ENCODE data around the gene PHC1. TPM values are rescaled to one million over a fixed set of nuclear protein-coding genes. Genes with fewer than 3 reads are reported as not detected.
A peak's percentile ranks its signal among the peaks of the same experiment; 100 is the strongest.

Gene PHC1
- total RNA-seq, 2 experiments from 2014 or later, result 20.3 to 21.6 TPM

DNA sequence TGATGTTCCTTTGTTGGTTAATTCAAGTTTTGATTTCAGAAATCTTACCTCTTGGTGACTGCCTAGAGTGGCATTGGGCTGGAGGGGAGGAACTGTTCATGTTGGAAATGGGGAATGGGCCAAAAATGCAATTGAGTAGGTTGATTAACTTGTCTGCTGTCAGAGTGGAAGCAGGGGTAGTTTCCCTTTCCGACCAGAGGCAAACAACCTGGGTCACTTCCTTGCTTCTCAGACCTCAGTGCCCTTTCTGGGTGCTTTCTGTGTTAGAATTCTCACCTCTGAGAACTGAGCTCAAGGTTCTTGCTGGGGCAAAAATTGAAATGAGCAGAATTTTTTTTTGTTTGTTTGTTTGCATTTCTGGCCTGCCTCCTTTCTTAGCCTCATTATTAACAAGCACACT is 37.4 kb downstream of the PHC1 start:
- H3K4me3 Mint-ChIP-seq, result peak overlapping the region; percentile 94
- H3K27ac Mint-ChIP-seq, result peak overlapping the region; percentile 90
- no peaks in the 10 kb centered on the region for H3K27me3 Mint-ChIP-seq
- POLR2A ChIA-PET, result interaction anchor here (0.9 to 3.9 kb wide), 8 partner anchors 13 to 717 kb away, joined by 3 to 30 read pairs (median 14); no protein-coding TSS in a partner anchor
- H3K4me1 Mint-ChIP-seq (ENCODE audit: low read depth), result peaks cover 55% of the 10 kb centered on the region
- DNase-seq (peak; percentile 68), ATAC-seq (no peak)
- TF ChIP-seq, protein P1, sequence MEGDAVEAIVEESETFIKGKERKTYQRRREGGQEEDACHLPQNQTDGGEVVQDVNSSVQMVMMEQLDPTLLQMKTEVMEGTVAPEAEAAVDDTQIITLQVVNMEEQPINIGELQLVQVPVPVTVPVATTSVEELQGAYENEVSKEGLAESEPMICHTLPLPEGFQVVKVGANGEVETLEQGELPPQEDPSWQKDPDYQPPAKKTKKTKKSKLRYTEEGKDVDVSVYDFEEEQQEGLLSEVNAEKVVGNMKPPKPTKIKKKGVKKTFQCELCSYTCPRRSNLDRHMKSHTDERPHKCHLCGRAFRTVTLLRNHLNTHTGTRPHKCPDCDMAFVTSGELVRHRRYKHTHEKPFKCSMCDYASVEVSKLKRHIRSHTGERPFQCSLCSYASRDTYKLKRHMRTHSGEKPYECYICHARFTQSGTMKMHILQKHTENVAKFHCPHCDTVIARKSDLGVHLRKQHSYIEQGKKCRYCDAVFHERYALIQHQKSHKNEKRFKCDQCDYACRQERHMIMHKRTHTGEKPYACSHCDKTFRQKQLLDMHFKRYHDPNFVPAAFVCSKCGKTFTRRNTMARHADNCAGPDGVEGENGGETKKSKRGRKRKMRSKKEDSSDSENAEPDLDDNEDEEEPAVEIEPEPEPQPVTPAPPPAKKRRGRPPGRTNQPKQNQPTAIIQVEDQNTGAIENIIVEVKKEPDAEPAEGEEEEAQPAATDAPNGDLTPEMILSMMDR (IDR thresholded peaks at IDR 0.05), result no peak
- CTCF ChIA-PET, result interaction anchor here (0.6 to 11.1 kb wide), 17 partner anchors 9 to 288 kb away, joined by 3 to 173 read pairs (median 6); no protein-coding TSS in a partner anchor
- peaks cover 20% of the 10 kb centered on the region for H3K9me3 Mint-ChIP-seq
- intact Hi-C loops (cut with micrococcal nuclease), result loop anchor here (5.0 kb wide), 1 partner anchor 46 kb away; no protein-coding TSS in a partner anchor
- H3K36me3 Mint-ChIP-seq (ENCODE audit: low read depth), result peaks cover 57% of the 10 kb centered on the region

DNA sequence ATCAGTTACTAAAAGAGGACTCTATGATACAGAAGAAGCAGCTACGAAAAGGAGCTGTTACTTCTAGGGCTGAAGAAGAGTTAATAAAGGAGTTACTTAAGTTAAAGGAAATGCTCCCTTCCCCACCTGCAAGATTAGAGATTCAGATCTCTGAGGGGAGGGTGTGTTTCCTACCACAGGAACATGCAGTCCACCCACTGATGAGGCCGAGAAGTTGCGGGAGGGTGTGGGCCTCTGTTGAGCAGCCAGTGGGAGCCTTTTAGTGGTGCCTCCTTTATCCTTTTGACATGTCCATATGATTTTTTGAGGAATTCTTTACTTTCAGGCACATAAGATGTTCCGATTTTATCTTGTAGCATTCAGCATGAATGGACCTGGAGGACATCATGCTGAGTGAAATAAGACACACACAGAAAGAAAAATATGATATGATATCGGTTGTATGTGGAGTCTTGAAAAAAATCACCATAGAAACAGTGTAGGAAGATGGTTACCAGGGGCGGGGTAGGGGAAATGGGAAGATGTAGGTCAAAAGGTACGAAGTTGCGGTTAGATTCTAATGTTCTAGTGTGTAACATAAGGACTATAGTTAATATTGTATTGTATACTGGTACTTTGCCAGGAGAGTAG is 39.6 kb downstream of the PHC1 start:
- peaks cover 53% of the 10 kb centered on the region for H3K36me3 Mint-ChIP-seq (ENCODE audit: low read depth)
- H3K4me3 Mint-ChIP-seq, result peak overlapping the region; percentile 44
- H3K9me3 Mint-ChIP-seq, result peaks cover 24% of the 10 kb centered on the region
- ChIA-PET CTCF (interaction anchor here (11.1 kb wide), 1 partner anchor 82 kb away, joined by 173 read pairs; no protein-coding TSS in a partner anchor), POLR2A (interaction anchor here (0.6 to 1.2 kb wide), 2 partner anchors 72 to 74 kb away, joined by 4 to 6 read pairs; no protein-coding TSS in a partner anchor)
- DNase-seq (peak; percentile 66), ATAC-seq (no peak)
- TF ChIP-seq, protein P1 (IDR thresholded peaks at IDR 0.05), result no peak
- H3K27ac Mint-ChIP-seq, result peak overlapping the region; percentile 86
- H3K4me1 Mint-ChIP-seq (ENCODE audit: low read depth), result peaks cover 56% of the 10 kb centered on the region
- intact Hi-C loops (cut with micrococcal nuclease), result loop anchor here (5.0 kb wide), 1 partner anchor 43 kb away; no protein-coding TSS in a partner anchor
- no peaks in the 10 kb centered on the region for H3K27me3 Mint-ChIP-seq

GRCh38 chr12:8956073-8956472 is 41.8 kb downstream of the PHC1 start:
- peaks cover 50% of the 10 kb centered on the region for H3K36me3 Mint-ChIP-seq (ENCODE audit: low read depth)
- DNase-seq (no peak), ATAC-seq (no peak)
- TF ChIP-seq, protein P1 (IDR thresholded peaks at IDR 0.05), result no peak
- peak overlapping the region; percentile 73 for H3K27ac Mint-ChIP-seq
- H3K9me3 Mint-ChIP-seq, result peaks cover 24% of the 10 kb centered on the region
- H3K4me3 Mint-ChIP-seq, result no peak overlapping the region
- H3K4me1 Mint-ChIP-seq (ENCODE audit: low read depth), result peaks cover 76% of the 10 kb centered on the region
- CTCF ChIA-PET, result no interaction called here
- POLR2A ChIA-PET, result interaction anchor here (0.9 kb wide), 1 partner anchor 71 kb away, joined by 3 read pairs; no protein-coding TSS in a partner anchor
- intact Hi-C loops (cut with micrococcal nuclease), result no loop called here
- no peaks in the 10 kb centered on the region for H3K27me3 Mint-ChIP-seq

DNA sequence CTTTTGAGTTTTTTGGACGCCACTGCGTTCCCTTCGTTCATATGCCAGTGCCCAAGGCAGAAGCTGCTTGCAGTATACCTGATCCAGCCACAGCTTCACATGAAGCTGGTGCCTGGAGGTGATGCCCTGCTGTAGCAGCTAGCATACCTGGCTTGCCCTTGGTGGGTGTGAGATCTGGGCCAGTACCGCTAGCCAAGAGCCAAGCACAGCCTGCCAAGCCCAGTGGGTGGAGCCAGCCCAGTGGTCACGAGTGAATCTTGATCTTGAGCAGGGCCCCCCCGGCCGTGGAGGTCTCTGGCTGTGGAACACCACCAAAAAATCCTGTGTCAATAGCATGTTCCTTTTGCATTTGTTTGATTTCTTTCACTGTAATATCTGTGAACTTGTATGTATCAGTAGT is 42.5 kb downstream of the PHC1 start:
- H3K27me3 Mint-ChIP-seq, result no peaks in the 10 kb centered on the region
- intact Hi-C loops (cut with micrococcal nuclease), result no loop called here
- DNase-seq (no peak), ATAC-seq (no peak)
- TF ChIP-seq, protein P1 (IDR thresholded peaks at IDR 0.05), result no peak
- peaks cover 47% of the 10 kb centered on the region for H3K36me3 Mint-ChIP-seq (ENCODE audit: low read depth)
- H3K4me3 Mint-ChIP-seq, result no peak overlapping the region
- peaks cover 75% of the 10 kb centered on the region for H3K4me1 Mint-ChIP-seq (ENCODE audit: low read depth)
- peaks cover 23% of the 10 kb centered on the region for H3K9me3 Mint-ChIP-seq
- ChIA-PET POLR2A (no interaction called here), CTCF (no interaction called here)
- peak overlapping the region; percentile 73 for H3K27ac Mint-ChIP-seq

GRCh38 chr12:8957561-8957960 is 43.3 kb downstream of the PHC1 start:
- intact Hi-C loops (cut with micrococcal nuclease), result no loop called here
- Mint-ChIP-seq H3K9me3 (peaks cover 22% of the 10 kb centered on the region), H3K27me3 (no peaks in the 10 kb centered on the region), H3K27ac (peak overlapping the region; percentile 73), H3K4me1 (ENCODE audit: low read depth) (peaks cover 68% of the 10 kb centered on the region), H3K36me3 (ENCODE audit: low read depth) (peaks cover 44% of the 10 kb centered on the region), H3K4me3 (no peak overlapping the region)
- no peak for DNase-seq
- TF ChIP-seq, protein P1 (IDR thresholded peaks at IDR 0.05), result no peak
- no peak for ATAC-seq
- ChIA-PET CTCF (interaction anchor here (1.6 to 1.8 kb wide), 2 partner anchors 84 to 92 kb away, joined by 5 to 7 read pairs; no protein-coding TSS in a partner anchor), POLR2A (interaction anchor here (0.7 to 1.2 kb wide), 2 partner anchors 9 to 70 kb away, joined by 3 read pairs; partner anchors contain the start of gene M6PR)

Measured in activated CD8-positive, alpha-beta T cell treated with anti-CD3 and anti-CD28 coated beads for 36 hours (primary cell).